ENCODE data around the gene IER2. TPM values are rescaled to one million over a fixed set of nuclear protein-coding genes. Genes with fewer than 3 reads are reported as not detected.

IER2 gene
- total and polyA plus RNA-seq, 2 of the 8 experiments (the other 6 are each of a cell fraction or from before 2014, with no cell fraction given) = 84.5 to 138 TPM

- TF ChIP-seq KDM5A (IDR thresholded peaks at IDR 0.05; ENCODE audit: low read length) (peak; percentile 100), CHD2 (IDR thresholded peaks at IDR 0.05; ENCODE audit: low read length) (no peak), ATF2 (IDR thresholded peaks at IDR 0.05; ENCODE audit: low read length) (peak; percentile 58), RFX5 (IDR thresholded peaks at IDR 0.05; ENCODE audit: borderline replicate concordance, low read depth, low read length) (no peak), RXRA (IDR thresholded peaks at IDR 0.05; ENCODE audit: insufficient read depth, low read depth, low read length) (no peak), SP4 (IDR thresholded peaks at IDR 0.05; ENCODE audit: low read length) (peak; percentile 89), HDAC6 (IDR thresholded peaks at IDR 0.05; ENCODE audit: low read depth, low read length) (no peak), HDAC2 (IDR thresholded peaks at IDR 0.05; ENCODE audit: borderline replicate concordance in 1 of 2, low read depth in 2 of 2, low read length in 2 of 2) (peak; percentile 67 to 100; a peak in 3 of 4 replicates), TBP (IDR thresholded peaks at IDR 0.05; ENCODE audit: low read depth, low read length) (peak; percentile 73; the same call in 1 of the 2 replicates), RAD21 (IDR thresholded peaks at IDR 0.05 in 1 of 2, conservative IDR thresholded peaks at IDR 0.05 in 1 of 2; ENCODE audit: low read depth in 2 of 2, low read length in 2 of 2) (no peak)
Measured at GRCh38 chr19:13116282-13117175, 33.7 kb upstream of the IER2 start, which contains the start of gene TRMT1 (continued).

All from H1 (cell line).